Non-pigmented ciliary epithelial cell (primary cell): ENCODE results near the gene KCNH5.

ENCODE experiments used
- DNase-seq: peaks from one replicate; pipeline ENCODE4 v3.0.0-alpha.2; 2010; ENCODE audit warnings: low read depth

KCNH5 gene

GRCh38 chr14:63045234-63045611 lies at the start of gene KCNH5:
KCNH5 (minus strand) TSS chr14:63045458; CDS start chr14:63045186, 272 bp downstream.
- no peak for DNase-seq

GRCh38 chr14:63091394-63091996 lies 46.2 kb upstream of the KCNH5 start:
- DNase-seq: no peak

GRCh38 chr14:63088865-63089264 lies 43.6 kb upstream of the KCNH5 start:
- DNase-seq: no peak

- DNase-seq: no peak
These were observed 33.3 kb upstream of the KCNH5 start for GRCh38 chr14:63078569-63078968.

GRCh38 chr14:63076488-63076887 lies 31.2 kb upstream of the KCNH5 start:
- DNase-seq: no peak

- DNase-seq: no peak
These were observed 10.4 kb upstream of the KCNH5 start for GRCh38 chr14:63055631-63056030.

GRCh38 chr14:63051992-63052391 lies 6.7 kb upstream of the KCNH5 start:
- DNase-seq: no peak

- no peak for DNase-seq
These were observed 6.0 kb upstream of the KCNH5 start for GRCh38 chr14:63051301-63051700.

- no peak for DNase-seq
These were observed 5.4 kb upstream of the KCNH5 start for GRCh38 chr14:63050694-63051093.

GRCh38 chr14:63046339-63047268 lies 1.3 kb upstream of the KCNH5 start:
- no peak for DNase-seq

- no peak for DNase-seq
These were observed 508 bp upstream of the KCNH5 start for GRCh38 chr14:63045612-63046320.

- DNase-seq: peak; percentile 50
These were observed 5.4 kb downstream of the KCNH5 start for GRCh38 chr14:63039866-63040265.

- no peak for DNase-seq
These were observed 12.6 kb downstream of the KCNH5 start for GRCh38 chr14:63032641-63033040.

- DNase-seq: no peak
These were observed 13.2 kb downstream of the KCNH5 start for GRCh38 chr14:63032076-63032475.

- no peak for DNase-seq
These were observed 15.1 kb downstream of the KCNH5 start for GRCh38 chr14:63030113-63030512.

GRCh38 chr14:63027719-63028118 lies 17.5 kb downstream of the KCNH5 start:
- no peak for DNase-seq

- DNase-seq: no peak
These were observed 18.8 kb downstream of the KCNH5 start for GRCh38 chr14:63026491-63026890.

- DNase-seq: no peak
These were observed 30.6 kb downstream of the KCNH5 start for GRCh38 chr14:63014621-63015020.

GRCh38 chr14:63012171-63012570 lies 33.1 kb downstream of the KCNH5 start:
- no peak for DNase-seq

- DNase-seq: no peak
These were observed 33.6 kb downstream of the KCNH5 start for GRCh38 chr14:63011623-63012022.

- DNase-seq: no peak
These were observed 35.8 kb downstream of the KCNH5 start for GRCh38 chr14:63009495-63009894.

- DNase-seq: no peak
These were observed 38.7 kb downstream of the KCNH5 start for GRCh38 chr14:63006531-63006930.

GRCh38 chr14:62994096-62994495 lies 51.2 kb downstream of the KCNH5 start:
- no peak for DNase-seq
